Central memory CD4-positive, alpha-beta T cell (primary cell): Measurements from ENCODE around the gene SHROOM2.
"Not testable (repeated sequence)": the region's sequence is repeated elsewhere in the genome, so short reads cannot be mapped to it uniquely, and the experiment has no call there.

Experiments used
- DNase-seq: peaks from one replicate; pipeline ENCODE4 v3.0.0; 2022

The SHROOM2 gene

GRCh38 chrX:9786798-9787635, 788 bp downstream of the SHROOM2 start:
- no peak for DNase-seq

- no peak for DNase-seq
These were observed 2.7 kb downstream of the SHROOM2 start for GRCh38 chrX:9788911-9789310.

GRCh38 chrX:9789555-9789954, 3.3 kb downstream of the SHROOM2 start:
- no peak for DNase-seq

GRCh38 chrX:9790866-9791265, 4.6 kb downstream of the SHROOM2 start:
- no peak for DNase-seq

GRCh38 chrX:9794495-9794894, 8.3 kb downstream of the SHROOM2 start:
- no peak for DNase-seq

- no peak for DNase-seq
These were observed 11.4 kb downstream of the SHROOM2 start for GRCh38 chrX:9797384-9798360.

- DNase-seq: no peak
These were observed 16.5 kb downstream of the SHROOM2 start for GRCh38 chrX:9802737-9803136.

GRCh38 chrX:9804444-9804843, 18.2 kb downstream of the SHROOM2 start:
- no peak for DNase-seq

- no peak for DNase-seq
These were observed 19.7 kb downstream of the SHROOM2 start for GRCh38 chrX:9805956-9806355.

- DNase-seq: no peak
These were observed 21.3 kb downstream of the SHROOM2 start for GRCh38 chrX:9807355-9808182.

GRCh38 chrX:9809876-9810275, 23.6 kb downstream of the SHROOM2 start:
- DNase-seq: not testable (repeated sequence)

GRCh38 chrX:9811086-9811485, 24.9 kb downstream of the SHROOM2 start:
- not testable (repeated sequence) for DNase-seq

- no peak for DNase-seq
These were observed 30.0 kb downstream of the SHROOM2 start for GRCh38 chrX:9816084-9816700.

- no peak for DNase-seq
These were observed 35.3 kb downstream of the SHROOM2 start for GRCh38 chrX:9821572-9821971.

GRCh38 chrX:9824554-9824953, 38.3 kb downstream of the SHROOM2 start:
- no peak for DNase-seq

- no peak for DNase-seq
These were observed 39.0 kb downstream of the SHROOM2 start for GRCh38 chrX:9825129-9825790.

GRCh38 chrX:9825966-9826365, 39.7 kb downstream of the SHROOM2 start:
- no peak for DNase-seq

GRCh38 chrX:9829308-9830267, 43.4 kb downstream of the SHROOM2 start:
- no peak for DNase-seq

- no peak for DNase-seq
These were observed 46.6 kb downstream of the SHROOM2 start for GRCh38 chrX:9832811-9833210.

GRCh38 chrX:9835585-9836210, 49.5 kb downstream of the SHROOM2 start:
- DNase-seq: no peak
